Measurements from ENCODE around the gene CD2BP2. TPM values are rescaled to one million over a fixed set of nuclear protein-coding genes. Genes with fewer than 3 reads are reported as not detected.

The CD2BP2 gene
- total RNA-seq, 1 experiment from 2014 or later: 65.8 TPM

DNA sequence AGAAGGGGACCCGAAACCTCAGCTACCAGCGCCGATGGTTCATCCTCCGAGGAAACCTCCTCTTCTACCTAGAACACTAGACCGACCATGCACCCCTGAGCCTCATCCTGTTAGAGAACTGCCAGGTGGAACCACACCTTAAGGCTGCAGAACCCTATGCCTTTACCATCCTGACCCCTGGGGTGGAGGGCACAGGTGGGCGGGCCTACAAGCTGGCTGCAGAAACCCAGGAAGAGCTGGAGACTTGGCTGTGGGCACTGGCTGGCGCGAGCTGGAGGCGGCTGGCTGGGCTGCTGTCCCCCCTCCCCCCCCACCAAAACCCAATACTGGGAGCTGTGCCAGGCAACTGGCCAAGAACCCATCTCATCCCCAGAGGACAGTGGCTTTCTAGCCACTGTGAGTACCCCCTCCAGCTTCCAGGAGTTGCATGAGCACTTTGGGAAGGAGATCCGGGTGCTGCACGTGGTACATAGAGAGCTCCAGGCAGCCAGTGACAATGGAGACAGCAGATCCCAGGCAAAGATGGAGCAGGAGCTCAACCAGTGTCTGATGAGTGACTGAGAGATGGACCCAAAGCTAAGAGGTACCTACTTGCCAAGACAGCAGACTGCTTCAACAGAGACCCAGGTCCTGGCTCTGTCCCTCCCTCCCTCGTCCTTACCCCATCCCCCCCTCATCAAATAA is 1.4 kb upstream of the CD2BP2 start:
- TF ChIP-seq, protein P1, sequence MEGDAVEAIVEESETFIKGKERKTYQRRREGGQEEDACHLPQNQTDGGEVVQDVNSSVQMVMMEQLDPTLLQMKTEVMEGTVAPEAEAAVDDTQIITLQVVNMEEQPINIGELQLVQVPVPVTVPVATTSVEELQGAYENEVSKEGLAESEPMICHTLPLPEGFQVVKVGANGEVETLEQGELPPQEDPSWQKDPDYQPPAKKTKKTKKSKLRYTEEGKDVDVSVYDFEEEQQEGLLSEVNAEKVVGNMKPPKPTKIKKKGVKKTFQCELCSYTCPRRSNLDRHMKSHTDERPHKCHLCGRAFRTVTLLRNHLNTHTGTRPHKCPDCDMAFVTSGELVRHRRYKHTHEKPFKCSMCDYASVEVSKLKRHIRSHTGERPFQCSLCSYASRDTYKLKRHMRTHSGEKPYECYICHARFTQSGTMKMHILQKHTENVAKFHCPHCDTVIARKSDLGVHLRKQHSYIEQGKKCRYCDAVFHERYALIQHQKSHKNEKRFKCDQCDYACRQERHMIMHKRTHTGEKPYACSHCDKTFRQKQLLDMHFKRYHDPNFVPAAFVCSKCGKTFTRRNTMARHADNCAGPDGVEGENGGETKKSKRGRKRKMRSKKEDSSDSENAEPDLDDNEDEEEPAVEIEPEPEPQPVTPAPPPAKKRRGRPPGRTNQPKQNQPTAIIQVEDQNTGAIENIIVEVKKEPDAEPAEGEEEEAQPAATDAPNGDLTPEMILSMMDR (IDR thresholded peaks at IDR 0.05; ENCODE audit: unreplicated experiment): no peak
- no peak for DNase-seq
- intact Hi-C loops (cut with micrococcal nuclease; ENCODE audit: unreplicated experiment): no loop called here
- BruUV-seq (replicated peaks): no TSS peak
- H3K9me3 Mint-ChIP-seq (ENCODE audit: low read depth, unreplicated experiment): no peaks in the 10 kb centered on the region
- peak overlapping the region; percentile 90 for H3K4me3 Mint-ChIP-seq (ENCODE audit: low read depth, unreplicated experiment)
- H3K27ac Mint-ChIP-seq (ENCODE audit: unreplicated experiment): peak overlapping the region; percentile 99
- H3K4me1 Mint-ChIP-seq (ENCODE audit: low read depth, unreplicated experiment): peaks cover 58% of the 10 kb centered on the region
- CTCF ChIA-PET: interaction anchor here (0.6 to 0.8 kb wide), 2 partner anchors 14 to 420 kb away, joined by 3 to 5 read pairs; partner anchors contain the start of gene TBC1D10B
- H3K27me3 Mint-ChIP-seq (ENCODE audit: unreplicated experiment): no peaks in the 10 kb centered on the region
- peaks cover 77% of the 10 kb centered on the region for H3K36me3 Mint-ChIP-seq (ENCODE audit: insufficient read depth, unreplicated experiment)

- Mint-ChIP-seq H3K27me3 (ENCODE audit: unreplicated experiment) (no peaks in the 10 kb centered on the region), H3K36me3 (ENCODE audit: insufficient read depth, unreplicated experiment) (peaks cover 81% of the 10 kb centered on the region), H3K4me3 (ENCODE audit: low read depth, unreplicated experiment) (peak overlapping the region; percentile 90), H3K27ac (ENCODE audit: unreplicated experiment) (peak overlapping the region; percentile 99), H3K9me3 (ENCODE audit: low read depth, unreplicated experiment) (no peaks in the 10 kb centered on the region), H3K4me1 (ENCODE audit: low read depth, unreplicated experiment) (peaks cover 54% of the 10 kb centered on the region)
- no peak for DNase-seq
- TF ChIP-seq, protein P1 (IDR thresholded peaks at IDR 0.05; ENCODE audit: unreplicated experiment): no peak
- CTCF ChIA-PET: interaction anchor here (1.0 kb wide), 1 partner anchor 15 kb away, joined by 4 read pairs; no protein-coding TSS in a partner anchor
- BruUV-seq (replicated peaks): TSS peak; percentile 65
- intact Hi-C loops (cut with micrococcal nuclease; ENCODE audit: unreplicated experiment): loop anchor here (2.0 kb wide), 1 partner anchor 15 kb away; the partner anchor contains the start of gene TBC1D10B
These were observed 823 bp upstream of the CD2BP2 start for GRCh38 chr16:30355954-30356308.

GRCh38 chr16:30354423-30355143 is 525 bp downstream of the CD2BP2 start:
- peak overlapping the region; percentile 90 for H3K4me3 Mint-ChIP-seq (ENCODE audit: low read depth, unreplicated experiment)
- BruUV-seq (replicated peaks): TSS peak; percentile 40
- H3K36me3 Mint-ChIP-seq (ENCODE audit: insufficient read depth, unreplicated experiment): peaks cover 81% of the 10 kb centered on the region
- intact Hi-C loops (cut with micrococcal nuclease; ENCODE audit: unreplicated experiment): loop anchor here (2.0 kb wide), 1 partner anchor 16 kb away; the partner anchor contains the start of gene TBC1D10B
- DNase-seq: no peak
- peaks cover 42% of the 10 kb centered on the region for H3K4me1 Mint-ChIP-seq (ENCODE audit: low read depth, unreplicated experiment)
- CTCF ChIA-PET: interaction anchor here (0.6 to 1.1 kb wide), 3 partner anchors 16 to 263 kb away, joined by 3 to 4 read pairs (median 3); partner anchors contain the start of gene TBX6
- H3K27ac Mint-ChIP-seq (ENCODE audit: unreplicated experiment): peak overlapping the region; percentile 99
- TF ChIP-seq, protein P1 (IDR thresholded peaks at IDR 0.05; ENCODE audit: unreplicated experiment): no peak
- no peaks in the 10 kb centered on the region for H3K9me3 Mint-ChIP-seq (ENCODE audit: low read depth, unreplicated experiment)
- no peaks in the 10 kb centered on the region for H3K27me3 Mint-ChIP-seq (ENCODE audit: unreplicated experiment)

DNA sequence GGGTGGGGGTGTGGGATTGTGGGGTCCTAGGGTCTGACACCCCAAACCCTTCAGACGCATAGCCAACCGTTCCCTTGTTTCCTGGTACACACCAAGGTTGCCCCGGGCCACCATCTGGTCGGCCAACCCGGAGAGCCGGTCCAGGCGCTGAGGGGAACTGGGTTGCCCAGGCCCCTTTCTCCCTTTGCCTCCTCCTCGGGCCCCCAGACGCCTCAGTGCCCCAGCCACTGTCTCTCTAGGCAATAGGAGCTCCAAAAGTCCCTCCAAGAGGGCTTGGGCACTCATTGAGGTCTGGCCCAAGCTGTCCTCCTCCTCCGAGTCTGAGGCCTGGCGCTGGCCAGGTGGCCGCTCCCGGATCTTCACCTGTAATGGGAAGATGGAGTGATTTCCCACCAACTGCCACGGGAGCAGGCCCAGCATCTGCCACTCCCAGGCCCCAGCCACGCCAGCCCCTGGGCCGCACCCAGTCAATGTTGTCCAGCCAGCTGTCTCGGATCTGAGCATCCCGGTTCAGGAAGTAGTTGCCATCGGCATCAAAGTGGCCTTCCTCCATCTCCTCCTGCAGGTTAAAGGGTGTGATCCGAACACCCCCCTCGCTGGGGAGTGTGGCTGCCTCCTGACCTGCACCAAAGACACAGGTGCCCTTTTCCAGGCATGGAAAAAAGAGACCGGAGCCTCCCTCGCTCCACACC is 1.5 kb downstream of the CD2BP2 start:
- Mint-ChIP-seq H3K27ac (ENCODE audit: unreplicated experiment) (peak overlapping the region; percentile 99), H3K9me3 (ENCODE audit: low read depth, unreplicated experiment) (no peaks in the 10 kb centered on the region), H3K4me3 (ENCODE audit: low read depth, unreplicated experiment) (peak overlapping the region; percentile 90), H3K36me3 (ENCODE audit: insufficient read depth, unreplicated experiment) (peaks cover 85% of the 10 kb centered on the region), H3K27me3 (ENCODE audit: unreplicated experiment) (no peaks in the 10 kb centered on the region), H3K4me1 (ENCODE audit: low read depth, unreplicated experiment) (peaks cover 42% of the 10 kb centered on the region)
- CTCF ChIA-PET: interaction anchor here (0.5 kb wide), 1 partner anchor 508 kb away, joined by 3 read pairs; no protein-coding TSS in a partner anchor
- BruUV-seq (replicated peaks): no TSS peak
- TF ChIP-seq, protein P1 (IDR thresholded peaks at IDR 0.05; ENCODE audit: unreplicated experiment): no peak
- DNase-seq: no peak
- intact Hi-C loops (cut with micrococcal nuclease; ENCODE audit: unreplicated experiment): loop anchor here (2.0 kb wide), 1 partner anchor 17 kb away; the partner anchor contains the start of gene TBC1D10B
